ENCODE measurements around the gene IL1R2. TPM values are rescaled to one million over a fixed set of nuclear protein-coding genes. Genes with fewer than 3 reads are reported as not detected.

Gene IL1R2
- total and polyA plus RNA-seq, 2 of the 13 experiments (the other 11 are each of a cell fraction or from before 2014, with no cell fraction given) = 3.6 to 7.3 TPM

- intact Hi-C loops (cut with micrococcal nuclease; ENCODE audit: unreplicated experiment) = no loop called here
- no peak for TF ChIP-seq ZNF496 (CRISPR knock-in tag; IDR thresholded peaks at IDR 0.05; ENCODE audit: insufficient replicate concordance)
- TF ChIP-seq TRIM24 (CRISPR knock-in tag; IDR thresholded peaks at IDR 0.05) = no peak
- no peak for TF ChIP-seq ZNF780A (CRISPR knock-in tag; IDR thresholded peaks at IDR 0.05)
- no peak for TF ChIP-seq ZEB1 (IDR thresholded peaks at IDR 0.05; ENCODE audit: insufficient replicate concordance, low read depth)
- TF ChIP-seq ZNF878 (CRISPR knock-in tag; IDR thresholded peaks at IDR 0.05) = 0 out of 2 replicates have a peak, but pooled peaks have one; percentile 39
- TF ChIP-seq ZBTB42 (CRISPR knock-in tag; IDR thresholded peaks at IDR 0.05) = no peak
- TF ChIP-seq FOXA3 (CRISPR knock-in tag; IDR thresholded peaks at IDR 0.05) = peak; percentile 72
- no peak for TF ChIP-seq MIER3 (CRISPR knock-in tag; IDR thresholded peaks at IDR 0.05; ENCODE audit: borderline replicate concordance)
- TF ChIP-seq SATB2 (CRISPR knock-in tag; IDR thresholded peaks at IDR 0.05) = no peak
- no peak for TF ChIP-seq ZNF709 (CRISPR knock-in tag; IDR thresholded peaks at IDR 0.05)
- no peak for TF ChIP-seq TBX3 (IDR thresholded peaks at IDR 0.05; ENCODE audit: borderline replicate concordance)
- TF ChIP-seq FOXA1 (IDR thresholded peaks at IDR 0.05) = no peak
- peak; percentile 68 for TF ChIP-seq FOXA1 (CRISPR knock-in tag; IDR thresholded peaks at IDR 0.05)
- no peak for TF ChIP-seq NCOA2 (CRISPR knock-in tag; IDR thresholded peaks at IDR 0.05)
- peak; percentile 18; the same call in 1 of the 2 replicates for TF ChIP-seq HMG20A (CRISPR knock-in tag; IDR thresholded peaks at IDR 0.05; ENCODE audit: borderline replicate concordance)
- TF ChIP-seq GATAD2A (CRISPR knock-in tag; IDR thresholded peaks at IDR 0.05) = 0 out of 2 replicates have a peak, but pooled peaks have one; percentile 26
- peak; percentile 62; the same call in 1 of the 2 replicates for TF ChIP-seq FOXK1 (CRISPR knock-in tag; IDR thresholded peaks at IDR 0.05; ENCODE audit: borderline replicate concordance, low read depth)
- Histone ChIP-seq H3K27ac (ENCODE audit: extremely low read length, insufficient read depth, low read length) (no peak overlapping the region), H3K4me3 (replicated peaks in 1 of 3; ENCODE audit: insufficient read depth in 1 of 3, low read depth in 2 of 3, low read length in 3 of 3) (no peak overlapping the region), H3K4me1 (ENCODE audit: insufficient read depth, low read length) (peaks cover 62% of the 10 kb centered on the region), H3K9ac (ENCODE audit: insufficient read depth, low read depth, low read length) (no peak overlapping the region), H3K27me3 (ENCODE audit: control insufficient read depth in 1 of 2, insufficient read depth in 2 of 2, low read length in 2 of 2) (no peaks in the 10 kb centered on the region), H4K20me1 (ENCODE audit: insufficient read depth, low read length) (no peaks in the 10 kb centered on the region), H3K4me2 (ENCODE audit: low read depth, low read length) (no peak overlapping the region), H2AFZ (ENCODE audit: low read length) (no peak overlapping the region), H3K9me3 (ENCODE audit: low read length) (no peaks in the 10 kb centered on the region), H3K79me2 (ENCODE audit: insufficient read depth, low read length) (peaks cover 4% of the 10 kb centered on the region), H3K36me3 (replicated peaks in 1 of 2; ENCODE audit: control insufficient read depth in 1 of 2, insufficient read depth in 2 of 2, low read length in 2 of 2) (no peaks in the 10 kb centered on the region)
- ChIA-PET POLR2A (interaction anchor here (0.9 to 1.2 kb wide), 4 partner anchors 8 to 69 kb away, joined by 3 to 6 read pairs (median 3); no protein-coding TSS in a partner anchor), CTCF (ENCODE audit: low intra/inter-chr PET ratio, low total read pairs) (no interaction called here)
- FAIRE-seq (no peak), DNase-seq (ENCODE audit: low spot score) (no peak), ATAC-seq (no peak)
- 85% methylated on average over 5 of the region's 5 CpGs for WGBS (ENCODE audit: low lambda C conversion rate)
- in situ Hi-C loops (cut with HindIII; ENCODE audit: extremely low pct_ligation_motif_present, low pct_unique_long_range_greater_than_20kb) = no loop called here
- BruUV-seq (replicated peaks) = no TSS peak
These were observed 81.0 kb downstream of the IL1R2 start for GRCh38 chr2:102072741-102073140.
